Stomach (tissue), 4 donors: ENCODE results near the gene OLFML3.

Experiments
- EP300 ChIP-seq: sonication (generic); formaldehyde crosslinking; IDR thresholded peaks from one replicate; pipeline ENCODE4 v1.6.1; 2017; ENCODE audit warnings: antibody characterized with exemption
- POLR2A ChIP-seq, 4 donors: fragments of 450-650 bp; IDR thresholded peaks; one replicate each; pipeline ENCODE4 v1.6.1; 2016; ENCODE audit warnings: antibody characterized with exemption in 4 of 4, control low read depth in 2 of 4, mild to moderate bottlenecking in 1 of 4, moderate library complexity in 1 of 4
- TF ChIP-seq, protein P1 (sequence below), 7 experiments: fragments of 450-650 bp in 4 of 7; fragments of 200-600 bp in 3 of 7; sonication (generic) in 3 of 7; IDR thresholded peaks; one replicate each; pipeline ENCODE4 v1.5.1; 2016 to 2019; ENCODE audit warnings: antibody characterized with exemption in 7 of 7, control low read depth in 2 of 7, mild to moderate bottlenecking in 1 of 7

DNA sequence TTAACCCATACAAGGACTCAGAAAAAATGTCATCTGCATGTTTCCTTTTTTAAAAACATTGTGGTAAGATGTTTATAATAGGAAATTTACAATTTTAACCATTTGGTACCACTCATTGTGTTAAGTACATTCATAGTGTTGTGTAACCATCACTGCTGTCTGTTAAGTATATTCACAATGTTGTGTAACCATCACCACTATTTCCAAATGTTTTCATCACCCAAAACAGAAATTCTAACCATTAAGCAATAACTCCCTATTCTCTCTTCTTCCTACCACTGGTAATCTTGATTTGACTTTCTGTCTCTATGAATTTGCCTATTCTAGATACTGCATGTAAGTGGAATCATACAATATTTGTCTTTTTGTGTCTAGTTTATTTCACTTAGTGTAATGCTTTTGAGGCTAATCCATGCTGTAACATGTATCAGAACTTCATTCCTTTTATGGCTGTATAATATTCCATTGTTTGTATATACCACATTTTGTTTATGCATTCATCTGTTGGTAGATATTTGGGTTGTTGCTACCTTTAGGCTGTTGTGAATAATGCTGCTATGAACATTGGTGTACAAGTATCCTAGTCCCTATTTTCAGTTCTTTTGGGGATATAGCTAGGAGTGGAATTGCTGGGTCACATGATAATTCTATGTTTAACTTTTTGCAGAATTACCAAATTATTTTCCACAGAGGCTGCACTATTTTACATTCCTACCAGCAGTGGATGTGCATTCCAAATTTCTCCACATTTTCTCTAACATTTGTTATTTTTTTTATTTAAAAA, 36.1 kb upstream of the OLFML3 start:
- no peak for TF ChIP-seq EP300
- TF ChIP-seq, protein P1, sequence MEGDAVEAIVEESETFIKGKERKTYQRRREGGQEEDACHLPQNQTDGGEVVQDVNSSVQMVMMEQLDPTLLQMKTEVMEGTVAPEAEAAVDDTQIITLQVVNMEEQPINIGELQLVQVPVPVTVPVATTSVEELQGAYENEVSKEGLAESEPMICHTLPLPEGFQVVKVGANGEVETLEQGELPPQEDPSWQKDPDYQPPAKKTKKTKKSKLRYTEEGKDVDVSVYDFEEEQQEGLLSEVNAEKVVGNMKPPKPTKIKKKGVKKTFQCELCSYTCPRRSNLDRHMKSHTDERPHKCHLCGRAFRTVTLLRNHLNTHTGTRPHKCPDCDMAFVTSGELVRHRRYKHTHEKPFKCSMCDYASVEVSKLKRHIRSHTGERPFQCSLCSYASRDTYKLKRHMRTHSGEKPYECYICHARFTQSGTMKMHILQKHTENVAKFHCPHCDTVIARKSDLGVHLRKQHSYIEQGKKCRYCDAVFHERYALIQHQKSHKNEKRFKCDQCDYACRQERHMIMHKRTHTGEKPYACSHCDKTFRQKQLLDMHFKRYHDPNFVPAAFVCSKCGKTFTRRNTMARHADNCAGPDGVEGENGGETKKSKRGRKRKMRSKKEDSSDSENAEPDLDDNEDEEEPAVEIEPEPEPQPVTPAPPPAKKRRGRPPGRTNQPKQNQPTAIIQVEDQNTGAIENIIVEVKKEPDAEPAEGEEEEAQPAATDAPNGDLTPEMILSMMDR (IDR thresholded peaks at IDR 0.05), result no peak
- TF ChIP-seq POLR2A (IDR thresholded peaks at IDR 0.05), result no peak
